Activated CD4-positive, alpha-beta T cell treated with anti-CD3 and anti-CD28 coated beads, Interleukin-2, amount 50 U/mL, for 1 hour (primary cell): ENCODE measurements around the gene TGFB2.

Experiments
- DNase-seq: peaks from one replicate; pipeline ENCODE4 v3.0.0-alpha.2; 2020

Gene TGFB2

GRCh38 chr1:218394989-218395388 is 49.9 kb downstream of the TGFB2 start:
- no peak for DNase-seq

DNA sequence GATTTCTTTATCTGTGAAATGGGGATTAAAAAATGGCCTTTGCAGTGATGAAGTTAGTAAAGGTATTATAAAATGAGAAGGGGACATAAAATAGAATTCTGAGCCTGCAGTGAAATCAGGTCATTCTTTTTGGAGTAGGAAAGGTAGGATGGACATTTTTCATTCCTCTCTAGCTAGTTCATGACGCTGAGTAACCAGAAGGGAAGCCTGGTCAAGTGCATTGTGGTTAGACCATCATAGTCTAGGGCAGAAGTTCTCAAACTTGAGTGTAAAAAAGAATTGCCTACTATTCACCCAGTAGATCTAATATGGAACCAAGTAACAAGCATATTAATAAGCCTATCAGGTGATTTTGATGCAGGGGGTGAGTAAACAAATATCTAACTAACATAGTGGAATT is 50.8 kb downstream of the TGFB2 start:
- DNase-seq, result no peak

DNA sequence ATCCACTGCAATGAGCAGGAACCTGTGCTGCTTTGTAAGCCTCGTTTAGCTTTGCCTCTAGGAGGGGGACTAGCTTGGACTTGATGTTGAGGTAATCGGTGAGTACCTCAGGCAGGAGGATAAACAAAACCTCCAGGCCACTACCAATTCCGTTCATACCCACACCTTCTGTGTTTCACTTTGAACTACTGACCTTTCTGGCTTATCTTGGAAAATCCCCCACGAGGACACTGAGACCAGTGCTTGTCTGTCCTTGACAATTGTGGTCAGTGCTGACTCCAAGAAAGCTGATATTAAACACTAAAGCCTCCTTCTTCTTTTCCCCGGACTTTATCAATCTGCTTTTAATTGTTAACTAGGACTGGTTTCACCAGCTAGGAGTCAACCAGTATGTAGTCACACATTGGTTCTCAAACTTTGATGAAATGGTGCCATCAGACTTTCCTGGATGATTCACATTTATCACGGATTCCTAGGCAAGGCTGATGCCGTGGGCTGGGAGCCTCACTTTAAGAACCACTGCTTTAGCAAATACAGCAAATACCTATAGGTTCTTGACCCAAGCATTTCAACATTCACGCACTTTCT is 52.7 kb downstream of the TGFB2 start:
- DNase-seq, result no peak

DNA sequence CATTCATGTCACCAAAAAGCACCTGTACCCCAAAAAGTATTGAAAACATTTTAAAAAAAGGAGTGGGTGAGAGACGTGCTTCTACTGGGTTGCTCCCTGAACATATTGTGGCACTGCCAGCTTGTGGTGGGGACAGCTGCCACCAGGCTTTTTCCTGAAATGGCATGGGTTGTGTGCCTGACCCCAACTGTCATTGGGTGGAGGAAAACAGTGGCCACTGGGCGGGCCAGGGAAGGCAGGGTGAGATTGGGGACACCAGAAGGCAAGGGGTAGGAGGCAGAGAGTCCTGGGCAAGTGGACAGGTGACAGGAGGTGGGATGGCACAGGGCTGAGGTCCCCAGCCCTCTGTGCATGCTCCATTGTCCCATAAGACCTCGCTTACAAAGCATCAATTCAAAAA is 55.5 kb downstream of the TGFB2 start:
- no peak for DNase-seq

DNA sequence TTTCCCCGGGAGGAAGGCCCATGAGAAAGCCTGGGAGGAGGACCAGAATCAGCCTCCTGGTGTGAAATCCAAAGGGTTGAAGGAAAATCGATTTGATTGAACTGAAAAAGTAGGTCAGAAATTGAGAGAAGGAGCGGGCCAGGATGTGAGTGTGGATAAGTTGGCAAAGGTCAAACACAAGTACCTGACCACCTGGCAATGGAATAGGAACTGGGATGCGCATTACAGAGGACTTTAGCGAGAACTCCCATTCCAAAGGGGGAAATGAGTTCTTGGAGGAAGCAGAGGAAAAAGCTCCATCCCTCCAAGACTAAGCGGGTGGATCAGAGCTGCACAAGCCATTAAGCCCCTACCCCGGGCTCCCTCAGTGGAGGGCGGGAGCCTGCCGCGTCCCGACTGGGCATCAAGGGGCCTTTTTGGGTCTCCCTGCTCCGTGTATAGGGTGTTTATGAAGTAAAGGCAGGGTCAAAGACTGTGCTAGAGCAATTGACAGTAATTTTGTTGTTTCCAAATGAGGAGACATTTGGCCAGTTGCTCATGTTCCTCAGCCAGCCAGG is 56.4 kb downstream of the TGFB2 start:
- no peak for DNase-seq

- no peak for DNase-seq
Measured at GRCh38 chr1:218401998-218402785, 57.1 kb downstream of the TGFB2 start.

GRCh38 chr1:218402786-218403120 is 57.6 kb downstream of the TGFB2 start:
- DNase-seq, result no peak

- DNase-seq, result no peak
Measured at GRCh38 chr1:218403300-218403699, 58.2 kb downstream of the TGFB2 start.

DNA sequence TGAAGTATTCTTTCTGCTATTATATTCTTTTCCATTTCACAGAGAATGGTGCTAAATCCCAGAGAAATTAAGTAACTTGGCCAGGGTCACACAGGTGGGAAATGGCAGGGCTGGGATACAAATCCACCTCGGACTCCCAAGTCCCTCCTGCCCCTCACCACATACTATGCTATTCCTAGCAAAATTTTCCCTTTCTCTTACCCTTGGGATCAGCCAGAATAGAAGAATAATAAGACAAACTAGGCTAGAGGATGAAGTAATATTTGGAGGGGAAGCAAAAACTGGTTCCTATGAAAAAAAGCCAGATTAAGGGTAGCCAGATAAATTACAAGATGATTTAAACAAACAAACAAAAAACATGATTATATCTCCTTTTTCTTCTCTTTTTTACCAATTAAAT is 62.5 kb downstream of the TGFB2 start:
- DNase-seq, result no peak

GRCh38 chr1:218408135-218408534 is 63.0 kb downstream of the TGFB2 start:
- no peak for DNase-seq

GRCh38 chr1:218408942-218409341 is 63.8 kb downstream of the TGFB2 start:
- no peak for DNase-seq

DNA sequence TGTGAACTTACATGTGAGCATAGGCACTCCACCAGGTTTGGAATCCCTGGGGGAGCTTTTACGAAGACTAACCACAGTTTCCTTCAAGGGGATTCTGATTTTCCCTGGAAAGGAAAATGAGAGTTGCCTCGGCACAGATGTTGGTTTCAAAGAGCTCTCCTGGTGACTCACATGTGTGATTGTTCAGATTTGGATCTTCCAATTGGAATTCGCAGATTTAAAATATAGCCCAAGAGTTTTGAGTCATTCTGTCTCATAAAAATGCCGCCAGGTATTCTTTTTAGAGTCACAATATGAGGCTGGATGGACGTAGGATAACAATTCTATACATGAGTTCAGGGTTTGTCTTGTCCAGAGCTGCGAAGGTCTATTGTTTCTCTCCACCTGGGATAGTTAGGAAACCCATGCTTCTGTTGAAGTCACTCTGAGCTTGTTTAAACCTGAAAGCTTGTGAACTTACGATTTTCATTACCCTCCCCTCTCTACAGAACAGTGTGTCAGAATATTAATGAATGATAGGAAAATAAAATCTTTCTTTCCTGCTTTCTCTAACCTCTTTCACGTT is 64.9 kb downstream of the TGFB2 start:
- DNase-seq, result no peak

- DNase-seq, result no peak
Measured at GRCh38 chr1:218411101-218411500, 66.0 kb downstream of the TGFB2 start.

DNA sequence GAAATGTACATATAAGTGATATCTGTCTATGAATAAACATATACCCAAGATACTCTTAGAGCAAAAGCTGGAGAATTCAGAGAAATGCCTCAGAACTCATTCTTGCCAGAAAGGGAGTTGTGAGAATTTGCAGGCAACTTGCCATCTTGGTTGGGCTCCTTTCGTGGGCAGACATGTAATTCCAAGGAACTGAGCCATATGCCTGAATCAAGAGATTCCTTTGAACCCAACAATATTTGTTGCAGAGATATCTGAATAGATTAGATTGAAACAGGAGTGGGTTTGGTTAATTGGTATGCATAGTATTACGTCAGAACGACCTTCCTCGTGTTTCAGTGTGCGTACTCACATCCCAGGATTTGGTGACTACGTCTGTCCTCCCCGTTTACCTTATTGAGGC is 67.0 kb downstream of the TGFB2 start:
- DNase-seq, result no peak

DNA sequence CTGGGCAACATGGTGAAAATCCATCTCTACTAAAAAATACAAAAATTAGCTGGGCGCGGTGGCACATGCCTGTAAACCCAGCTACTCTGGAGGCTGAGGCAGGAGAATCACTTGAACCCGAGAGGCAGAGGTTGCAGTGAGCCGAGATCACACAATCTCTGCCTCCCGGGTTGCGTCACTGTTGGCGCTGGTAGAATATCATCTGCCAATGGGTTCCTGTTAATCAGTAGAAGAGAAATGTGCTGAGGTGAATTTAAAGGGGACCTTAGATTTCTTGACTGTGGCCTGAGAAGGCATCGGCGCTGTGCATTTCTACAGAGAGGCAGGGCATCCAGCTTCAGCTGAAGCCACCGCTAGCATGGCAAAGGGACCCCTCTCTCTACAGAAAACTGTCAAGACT is 68.0 kb downstream of the TGFB2 start:
- DNase-seq, result no peak

GRCh38 chr1:218414060-218414728 is 69.1 kb downstream of the TGFB2 start:
- DNase-seq, result no peak

DNA sequence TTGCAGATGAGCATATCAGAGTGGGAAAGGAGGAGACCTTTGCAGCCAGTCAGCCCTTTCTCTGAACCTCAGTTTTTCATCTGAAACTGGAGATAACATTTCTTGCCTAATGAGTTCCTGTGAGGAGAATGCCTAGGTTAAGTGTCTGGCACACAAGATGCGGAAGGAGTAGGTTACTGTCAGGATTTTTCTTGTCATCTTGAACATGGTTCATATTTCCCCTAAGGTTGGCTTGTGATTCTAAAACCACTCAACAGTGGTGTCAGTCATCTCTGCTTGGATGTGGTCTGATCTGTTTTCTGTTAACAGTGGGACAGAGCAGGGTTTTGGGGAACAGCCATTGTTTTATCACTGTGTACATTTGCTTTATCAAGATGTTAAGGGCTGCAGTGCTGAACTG is 70.6 kb downstream of the TGFB2 start:
- no peak for DNase-seq

DNA sequence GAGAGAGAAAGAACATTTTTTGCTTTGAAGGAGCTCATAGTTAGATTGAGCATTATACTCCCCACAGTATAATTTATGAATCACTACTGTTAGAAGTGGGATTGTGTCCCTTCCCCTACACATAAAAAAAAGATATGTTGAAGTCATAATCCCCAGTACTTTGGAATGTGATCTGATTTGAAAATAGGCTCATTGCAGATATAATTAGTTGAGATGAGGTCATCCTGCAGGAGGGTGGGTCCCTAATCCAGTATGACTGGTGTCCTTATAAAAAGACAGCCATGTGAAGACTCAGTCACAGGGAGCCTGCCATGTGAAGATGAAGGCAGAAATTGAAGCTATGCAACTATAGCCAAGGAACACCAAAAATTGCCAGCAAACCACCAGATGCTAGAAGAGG is 76.4 kb downstream of the TGFB2 start:
- no peak for DNase-seq

- DNase-seq, result no peak
Measured at GRCh38 chr1:218424502-218424901, 79.4 kb downstream of the TGFB2 start.

- no peak for DNase-seq
Measured at GRCh38 chr1:218425647-218426342, 80.7 kb downstream of the TGFB2 start.

GRCh38 chr1:218426343-218426657 is 81.2 kb downstream of the TGFB2 start:
- no peak for DNase-seq

DNA sequence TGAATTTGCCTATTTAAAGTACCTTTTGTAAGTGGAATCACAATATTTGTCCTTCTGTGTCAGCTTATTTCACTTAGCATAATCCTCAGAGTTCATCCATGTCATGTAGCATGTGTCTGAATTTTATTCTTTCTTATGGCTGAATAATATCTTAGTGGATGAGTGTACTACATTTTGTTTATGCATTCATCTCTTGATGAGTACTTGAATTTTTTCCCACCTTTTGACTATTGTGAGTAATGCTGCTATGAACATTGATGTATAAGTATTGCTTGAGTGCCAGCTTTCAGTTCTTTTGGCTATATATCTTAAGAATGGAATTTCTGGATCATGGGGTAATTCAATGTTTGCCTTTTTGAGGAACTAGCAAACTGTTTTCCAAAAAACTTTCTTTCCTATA is 84.2 kb downstream of the TGFB2 start:
- DNase-seq, result no peak

- DNase-seq, result no peak
Measured at GRCh38 chr1:218430346-218430745, 85.2 kb downstream of the TGFB2 start.
